RKO (cell line): Measurements from ENCODE around the gene PLXDC1.

Experiments used
- DNase-seq: peaks from one replicate; pipeline ENCODE4 v3.0.0-alpha.2; 2016; ENCODE audit warnings: low spot score

PLXDC1 gene

GRCh38 chr17:39151150-39151942 is at the start of gene PLXDC1:
Gene PLXDC1 (minus strand): TSS chr17:39151637. CDS start chr17:39151437, 200 bp downstream.
- DNase-seq = no peak

- DNase-seq = no peak
These were observed 49.6 kb upstream of the PLXDC1 start for GRCh38 chr17:39200957-39201510.

GRCh38 chr17:39200070-39200879 is 48.8 kb upstream of the PLXDC1 start, which contains the start of gene RPL19:
Gene RPL19 (plus strand): TSS chr17:39200283. CDS start chr17:39200345, 62 bp downstream.
- DNase-seq = peak; percentile 39

- peak; percentile 95 for DNase-seq
These were observed 48.3 kb upstream of the PLXDC1 start for GRCh38 chr17:39199820-39200069.

GRCh38 chr17:39198186-39198566 is 46.7 kb upstream of the PLXDC1 start:
- DNase-seq = no peak

GRCh38 chr17:39197380-39198185 is 46.1 kb upstream of the PLXDC1 start, which contains the start of gene CACNB1:
Gene CACNB1 (minus strand): TSS chr17:39197669. CDS start chr17:39197495, 174 bp downstream.
- peak; percentile 70 for DNase-seq

GRCh38 chr17:39196808-39197291 is 45.4 kb upstream of the PLXDC1 start:
- peak; percentile 41 for DNase-seq

GRCh38 chr17:39196241-39196807 is 44.9 kb upstream of the PLXDC1 start:
- no peak for DNase-seq

- DNase-seq = no peak
These were observed 44.2 kb upstream of the PLXDC1 start for GRCh38 chr17:39195568-39196160.

GRCh38 chr17:39194985-39195524 is 43.6 kb upstream of the PLXDC1 start:
- DNase-seq = no peak

- DNase-seq = no peak
These were observed 42.9 kb upstream of the PLXDC1 start for GRCh38 chr17:39194089-39194984.

- no peak for DNase-seq
These were observed 41.9 kb upstream of the PLXDC1 start for GRCh38 chr17:39193346-39193745.

GRCh38 chr17:39192901-39193300 is 41.5 kb upstream of the PLXDC1 start:
- no peak for DNase-seq

- DNase-seq = no peak
These were observed 40.5 kb upstream of the PLXDC1 start for GRCh38 chr17:39191750-39192510.

GRCh38 chr17:39187152-39187830 is 35.9 kb upstream of the PLXDC1 start:
- no peak for DNase-seq

GRCh38 chr17:39186481-39187002 is 35.1 kb upstream of the PLXDC1 start:
- no peak for DNase-seq

GRCh38 chr17:39183720-39184119 is 32.3 kb upstream of the PLXDC1 start:
- no peak for DNase-seq

- no peak for DNase-seq
These were observed 31.6 kb upstream of the PLXDC1 start for GRCh38 chr17:39183045-39183444.
